ENCODE results near the gene TIMM29. TPM values are rescaled to one million over a fixed set of nuclear protein-coding genes. Genes with fewer than 3 reads are reported as not detected.

Gene TIMM29
- total RNA-seq, 4 donors from 2014 or later = 28.0 to 39.5 (median 34.1) TPM

DNA sequence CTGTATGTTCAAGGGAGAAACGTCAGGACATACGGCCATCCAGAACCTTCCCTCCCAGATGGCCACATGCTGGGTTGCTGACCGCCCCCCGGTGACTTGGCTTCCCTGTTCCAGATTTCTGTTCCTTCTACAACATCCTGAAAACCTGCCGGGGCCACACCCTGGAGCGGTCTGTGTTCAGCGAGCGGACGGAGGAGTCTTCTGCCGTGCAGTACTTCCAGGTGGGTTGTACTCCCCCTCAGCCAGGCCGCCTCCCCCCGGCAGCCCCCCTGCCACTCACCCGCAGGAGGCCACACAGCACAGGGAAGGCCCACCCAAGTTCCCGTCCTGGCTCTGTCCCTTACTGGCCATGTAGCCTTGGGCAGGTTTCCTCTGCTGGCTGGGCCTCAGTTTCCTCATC lies 20.7 kb upstream of the TIMM29 start:
- peaks cover 0 to 55% (median 0%) of the 10 kb centered on the region in 3 donors for H3K36me3 ChIP-seq

GRCh38 chr19:10908380-10908960 lies 20.1 kb upstream of the TIMM29 start:
- H3K36me3 ChIP-seq = peaks cover 0 to 60% (median 0%) of the 10 kb centered on the region in 3 donors
- TF ChIP-seq CTCF (IDR thresholded peaks at IDR 0.05) (no peak), POLR2A (IDR thresholded peaks at IDR 0.05) (no peak)
- no peaks in the 10 kb centered on the region for H3K4me1 ChIP-seq
- DNase-seq = no peak
- no peak overlapping the region for H3K27ac ChIP-seq
- no peak overlapping the region for H3K4me3 ChIP-seq
- no peaks in the 10 kb centered on the region for H3K9me3 ChIP-seq
- no peaks in the 10 kb centered on the region for H3K27me3 ChIP-seq

More for the DNA sequence above, 20.7 kb upstream of the TIMM29 start:
- no peaks in the 10 kb centered on the region for H3K4me1 ChIP-seq
- no peak overlapping the region for H3K4me3 ChIP-seq
- no peak for TF ChIP-seq POLR2A (IDR thresholded peaks at IDR 0.05)
- no peaks in the 10 kb centered on the region for H3K9me3 ChIP-seq
- no peak for DNase-seq
- no peak overlapping the region for H3K27ac ChIP-seq
- H3K27me3 ChIP-seq = no peaks in the 10 kb centered on the region

- Histone ChIP-seq H3K9me3 (no peaks in the 10 kb centered on the region), H3K36me3 (peaks cover 0 to 86% (median 0%) of the 10 kb centered on the region in 3 donors), H3K27me3 (no peaks in the 10 kb centered on the region), H3K4me3 (no peak overlapping the region), H3K27ac (no peak overlapping the region), H3K4me1 (no peaks in the 10 kb centered on the region)
- DNase-seq = no peak
- TF ChIP-seq CTCF (IDR thresholded peaks at IDR 0.05) (no peak), POLR2A (IDR thresholded peaks at IDR 0.05) (no peak)
Observed at GRCh38 chr19:10911579-10912363, 16.8 kb upstream of the TIMM29 start.

GRCh38 chr19:10912619-10913018 lies 16.0 kb upstream of the TIMM29 start:
- Histone ChIP-seq H3K27me3 (no peaks in the 10 kb centered on the region), H3K27ac (no peak overlapping the region), H3K4me1 (no peaks in the 10 kb centered on the region), H3K4me3 (no peak overlapping the region), H3K9me3 (no peaks in the 10 kb centered on the region), H3K36me3 (peaks cover 0 to 82% (median 0%) of the 10 kb centered on the region in 3 donors)
- DNase-seq = no peak
- no peak for TF ChIP-seq POLR2A (IDR thresholded peaks at IDR 0.05)
- no peak for TF ChIP-seq CTCF (IDR thresholded peaks at IDR 0.05)

GRCh38 chr19:10913716-10914340 lies 14.8 kb upstream of the TIMM29 start:
- H3K9me3 ChIP-seq = no peaks in the 10 kb centered on the region
- H3K27ac ChIP-seq = no peak overlapping the region
- H3K4me1 ChIP-seq = no peaks in the 10 kb centered on the region
- no peak for TF ChIP-seq POLR2A (IDR thresholded peaks at IDR 0.05)
- no peak for TF ChIP-seq CTCF (IDR thresholded peaks at IDR 0.05)
- no peaks in the 10 kb centered on the region for H3K27me3 ChIP-seq
- peaks cover 0 to 80% (median 0%) of the 10 kb centered on the region in 3 donors for H3K36me3 ChIP-seq
- no peak overlapping the region for H3K4me3 ChIP-seq
- no peak for DNase-seq
